OCI-LY1 (cell line): ENCODE results near the gene ANKMY1.
A peak's percentile ranks its signal among the peaks of the same experiment; 100 is the strongest.

ENCODE experiments used
- H2AFZ ChIP-seq: fragments of 200-600 bp; sonication (generic), shearing (Covaris generic); 2 replicates; pipeline ENCODE4 v1.6.0; 2014; ENCODE audit warnings: antibody characterized with exemption, mild to moderate bottlenecking, low read length
- H3F3A ChIP-seq: fragments of 200-600 bp; sonication (generic), shearing (Covaris generic); 2 replicates; pipeline ENCODE4 v1.6.0; 2014; ENCODE audit warnings: mild to moderate bottlenecking, antibody characterized with exemption, low read length, moderate library complexity; ENCODE audit not compliant: insufficient read depth
- H3K27ac ChIP-seq: fragments of 200-600 bp; sonication (generic); 2 replicates; pipeline ENCODE4 v1.5.1; 2014; ENCODE audit warnings: low read length, mixed run types, mild to moderate bottlenecking, low read depth; ENCODE audit not compliant: poor library complexity, severe bottlenecking
- H3K27me3 ChIP-seq: fragments of 200-600 bp; sonication (generic); 2 replicates; pipeline ENCODE4 v1.6.0; 2014; ENCODE audit warnings: antibody characterized with exemption, mild to moderate bottlenecking, low read length, moderate library complexity; ENCODE audit not compliant: insufficient read depth
- H3K36me3 ChIP-seq: fragments of 200-600 bp; sonication (generic); 2 replicates; pipeline ENCODE4 v1.6.1; 2014; ENCODE audit warnings: mild to moderate bottlenecking, antibody characterized with exemption, low read length, moderate library complexity, mixed read lengths; ENCODE audit not compliant: insufficient read depth
- H3K4me1 ChIP-seq: fragments of 200-600 bp; sonication (generic); 2 replicates; pipeline ENCODE4 v1.5.1; 2014; ENCODE audit warnings: mild to moderate bottlenecking, low read length, moderate library complexity; ENCODE audit not compliant: insufficient read depth, severe bottlenecking
- H3K4me2 ChIP-seq: fragments of 200-600 bp; sonication (generic), shearing (Covaris generic); 2 replicates; pipeline ENCODE4 v1.6.1; 2014; ENCODE audit warnings: low read length
- H3K4me3 ChIP-seq: fragments of 200-600 bp; sonication (generic); 2 replicates; pipeline ENCODE4 v1.5.1; 2014; ENCODE audit warnings: low read length, low read depth, mild to moderate bottlenecking, mixed read lengths; ENCODE audit not compliant: poor library complexity, severe bottlenecking
- H3K79me2 ChIP-seq: fragments of 200-600 bp; shearing (Covaris generic); 2 replicates; pipeline ENCODE4 v1.6.1; 2016; ENCODE audit warnings: mixed run types, low read length, mixed read lengths; ENCODE audit not compliant: insufficient read depth
- H3K9ac ChIP-seq: fragments of 200-600 bp; sonication (generic), shearing (Covaris generic); 2 replicates; pipeline ENCODE4 v1.6.1; 2014; ENCODE audit warnings: mild to moderate bottlenecking, low read length, mixed read lengths
- H3K9me2 ChIP-seq: fragments of 200-600 bp; sonication (generic), shearing (Covaris generic); 2 replicates; pipeline ENCODE4 v1.6.1; 2014; ENCODE audit warnings: low read depth, mild to moderate bottlenecking, low read length, mixed read lengths
- H3K9me3 ChIP-seq: fragments of 200-600 bp; shearing (Covaris generic); 2 replicates; pipeline ENCODE4 v1.6.1; 2014; ENCODE audit warnings: low read length, mixed read lengths
- H4K20me1 ChIP-seq: fragments of 200-600 bp; sonication (generic), shearing (Covaris generic); 2 replicates; pipeline ENCODE4 v1.6.0; 2016; ENCODE audit warnings: mild to moderate bottlenecking, low read length; ENCODE audit not compliant: insufficient read depth
- EZH2 ChIP-seq: fragments of 200-600 bp; sonication (generic), shearing (Covaris generic); IDR thresholded peaks from 2 replicates; pipeline ENCODE4 v1.8.0; 2017; ENCODE audit warnings: borderline replicate concordance, mixed run types, mild to moderate bottlenecking, antibody characterized with exemption, low read length, moderate library complexity, mixed read lengths
- TF ChIP-seq, protein P1 (sequence below): fragments of 200-600 bp; sonication (generic), shearing (Covaris generic); IDR thresholded peaks from 2 replicates; pipeline ENCODE4 v1.5.1; 2017; ENCODE audit warnings: mild to moderate bottlenecking, antibody characterized with exemption, low read length, moderate library complexity, mixed read lengths

ANKMY1 gene

DNA sequence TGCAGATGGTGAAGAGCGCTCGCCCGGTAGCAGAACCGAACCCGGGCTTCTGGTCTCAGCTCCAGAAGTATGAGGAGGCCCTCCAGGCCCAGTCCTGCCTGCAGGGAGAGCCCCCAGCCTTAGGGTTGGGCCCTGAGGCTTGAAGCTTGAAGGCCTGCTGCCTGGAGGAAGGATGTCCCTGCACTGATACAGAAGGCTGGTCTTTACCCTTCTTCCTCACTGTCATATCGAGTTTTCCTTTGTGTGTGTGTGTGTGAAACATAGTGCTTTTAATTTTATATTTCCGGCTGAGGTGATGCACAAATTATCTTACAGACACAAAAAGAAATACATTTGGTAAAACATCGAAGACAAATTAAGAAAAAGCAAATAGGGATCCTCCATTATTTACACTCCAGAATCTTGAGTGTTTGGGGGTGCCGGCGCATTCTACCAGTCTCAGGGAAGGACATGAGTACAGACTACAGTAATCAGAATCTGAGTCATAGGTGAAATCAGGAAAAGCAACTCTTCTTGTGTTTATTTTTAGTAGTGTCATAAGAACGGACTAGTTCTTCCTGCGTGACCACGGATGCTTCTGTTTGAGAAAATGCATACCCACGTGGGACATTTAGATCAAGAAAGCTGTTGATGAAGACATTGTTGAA lies 3.7 kb upstream of the ANKMY1 start:
- Histone ChIP-seq H3K36me3 (peaks cover 7% of the 10 kb centered on the region; the same call in 1 of the 2 replicates), H3K79me2 (peaks cover 5% of the 10 kb centered on the region; the same call in 1 of the 2 replicates), H3F3A (no peaks in the 10 kb centered on the region), H3K9me3 (no peaks in the 10 kb centered on the region), H3K4me3 (peak overlapping the region; percentile 88), H3K9ac (peak overlapping the region; percentile 81), H2AFZ (no peak overlapping the region), H3K4me1 (peaks cover 63% of the 10 kb centered on the region), H3K27me3 (no peaks in the 10 kb centered on the region), H3K4me2 (peak overlapping the region; percentile 90), H3K27ac (peak overlapping the region; percentile 46), H4K20me1 (no peaks in the 10 kb centered on the region), H3K9me2 (no peaks in the 10 kb centered on the region)
- TF ChIP-seq, protein P1, sequence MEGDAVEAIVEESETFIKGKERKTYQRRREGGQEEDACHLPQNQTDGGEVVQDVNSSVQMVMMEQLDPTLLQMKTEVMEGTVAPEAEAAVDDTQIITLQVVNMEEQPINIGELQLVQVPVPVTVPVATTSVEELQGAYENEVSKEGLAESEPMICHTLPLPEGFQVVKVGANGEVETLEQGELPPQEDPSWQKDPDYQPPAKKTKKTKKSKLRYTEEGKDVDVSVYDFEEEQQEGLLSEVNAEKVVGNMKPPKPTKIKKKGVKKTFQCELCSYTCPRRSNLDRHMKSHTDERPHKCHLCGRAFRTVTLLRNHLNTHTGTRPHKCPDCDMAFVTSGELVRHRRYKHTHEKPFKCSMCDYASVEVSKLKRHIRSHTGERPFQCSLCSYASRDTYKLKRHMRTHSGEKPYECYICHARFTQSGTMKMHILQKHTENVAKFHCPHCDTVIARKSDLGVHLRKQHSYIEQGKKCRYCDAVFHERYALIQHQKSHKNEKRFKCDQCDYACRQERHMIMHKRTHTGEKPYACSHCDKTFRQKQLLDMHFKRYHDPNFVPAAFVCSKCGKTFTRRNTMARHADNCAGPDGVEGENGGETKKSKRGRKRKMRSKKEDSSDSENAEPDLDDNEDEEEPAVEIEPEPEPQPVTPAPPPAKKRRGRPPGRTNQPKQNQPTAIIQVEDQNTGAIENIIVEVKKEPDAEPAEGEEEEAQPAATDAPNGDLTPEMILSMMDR = no peak
- TF ChIP-seq EZH2 = no peak

DNA sequence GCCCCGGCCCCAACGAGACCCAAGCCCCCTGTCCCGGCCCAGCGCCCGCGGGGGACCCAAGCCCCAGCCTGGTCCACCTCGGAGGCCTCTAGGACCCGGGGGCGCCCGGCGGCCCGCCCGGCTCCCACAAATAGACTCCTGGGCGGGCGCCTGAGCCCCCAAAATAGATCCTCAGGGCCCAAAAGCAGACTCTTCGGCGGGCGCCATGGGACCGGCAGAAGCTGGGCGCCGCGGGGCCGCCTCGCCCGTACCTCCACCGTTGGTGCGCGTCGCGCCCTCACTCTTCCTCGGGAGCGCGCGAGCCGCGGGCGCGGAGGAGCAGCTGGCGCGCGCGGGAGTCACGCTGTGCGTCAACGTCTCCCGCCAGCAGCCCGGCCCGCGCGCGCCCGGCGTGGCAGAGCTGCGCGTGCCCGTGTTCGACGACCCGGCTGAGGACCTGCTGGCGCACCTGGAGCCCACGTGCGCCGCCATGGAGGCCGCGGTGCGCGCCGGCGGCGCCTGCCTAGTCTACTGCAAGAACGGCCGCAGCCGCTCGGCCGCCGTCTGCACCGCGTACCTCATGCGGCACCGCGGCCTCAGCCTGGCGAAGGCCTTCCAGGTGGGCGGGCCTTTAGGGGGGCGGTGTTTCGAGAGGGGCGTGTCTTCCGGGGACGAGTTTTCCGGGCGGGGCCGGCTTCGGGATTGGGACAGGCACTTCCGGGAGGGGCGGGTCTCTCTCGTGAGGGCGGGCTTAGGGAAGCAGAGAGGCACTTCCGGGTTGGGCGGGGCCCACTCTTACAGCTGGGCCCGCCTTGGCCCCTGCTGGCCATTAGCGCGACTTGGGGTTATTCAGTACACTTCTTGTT lies 2.9 kb upstream of the ANKMY1 start:
- Histone ChIP-seq H2AFZ (no peak overlapping the region), H3K9ac (peak overlapping the region; percentile 99), H3F3A (no peaks in the 10 kb centered on the region), H4K20me1 (no peaks in the 10 kb centered on the region), H3K9me2 (no peaks in the 10 kb centered on the region), H3K4me1 (peaks cover 57% of the 10 kb centered on the region), H3K27ac (peak overlapping the region; percentile 81), H3K4me2 (peak overlapping the region; percentile 90), H3K36me3 (peaks cover 7% of the 10 kb centered on the region; the same call in 1 of the 2 replicates), H3K79me2 (peaks cover 5% of the 10 kb centered on the region; the same call in 1 of the 2 replicates), H3K4me3 (peak overlapping the region; percentile 88), H3K27me3 (no peaks in the 10 kb centered on the region), H3K9me3 (no peaks in the 10 kb centered on the region)
- TF ChIP-seq, protein P1 = no peak
- no peak for TF ChIP-seq EZH2

DNA sequence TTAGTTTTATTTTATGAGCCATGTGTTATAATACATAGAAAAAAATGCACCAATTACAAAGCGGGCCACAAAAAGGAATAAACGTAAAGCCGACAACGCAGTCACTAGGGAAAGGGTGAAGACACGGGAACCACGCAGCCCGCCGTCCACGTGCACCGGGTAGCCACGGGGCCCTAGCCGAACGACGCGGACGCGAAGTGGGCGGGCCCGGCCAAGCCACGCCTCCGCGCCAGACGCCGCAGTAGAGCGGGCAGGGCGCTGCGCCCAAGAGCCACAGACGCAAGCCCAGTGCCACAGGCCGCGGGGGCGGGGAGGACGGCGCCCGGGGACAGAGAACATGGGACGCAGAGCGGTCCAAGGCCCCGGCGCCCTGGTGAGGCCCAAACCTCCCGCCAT lies 2.3 kb upstream of the ANKMY1 start, which contains the start of gene DUSP28:
DUSP28 (plus strand) TSS at position 274 of the 396 bp plus-strand sequence. CDS start 328 bp downstream, outside the sequence.
- Histone ChIP-seq H3F3A (no peaks in the 10 kb centered on the region), H3K9me3 (no peaks in the 10 kb centered on the region), H3K27ac (peak within 1 kb of the TSS; percentile 81), H3K9me2 (no peaks in the 10 kb centered on the region), H3K36me3 (peaks cover 7% of the 10 kb centered on the region; the same call in 1 of the 2 replicates), H2AFZ (no peak within 1 kb of the TSS), H3K4me1 (peaks cover 51% of the 10 kb centered on the region), H3K4me2 (peak within 1 kb of the TSS; percentile 90), H3K4me3 (peak within 1 kb of the TSS; percentile 88), H3K27me3 (no peaks in the 10 kb centered on the region), H4K20me1 (no peaks in the 10 kb centered on the region), H3K9ac (peak within 1 kb of the TSS; percentile 99), H3K79me2 (peaks cover 5% of the 10 kb centered on the region; the same call in 1 of the 2 replicates)
- TF ChIP-seq, protein P1 = no peak
- TF ChIP-seq EZH2 = no peak
